Endometrium (tissue), 2 donors: ENCODE data around the gene KCND2.
"Not testable (repeated sequence)": the region's sequence is repeated elsewhere in the genome, so short reads cannot be mapped to it uniquely, and the experiment has no call there.

Experiments used
- FAIRE-seq: peaks from 2 replicates; lab custom pipeline; 2012; peaks lifted over from hg19 to GRCh38; lab: Jason Lieb, UNC
- donor health status: control.
- donor health status: control.

Gene KCND2

GRCh38 chr7:120587243-120587642 lies 314.3 kb downstream of the KCND2 start:
- FAIRE-seq, result no peak

DNA sequence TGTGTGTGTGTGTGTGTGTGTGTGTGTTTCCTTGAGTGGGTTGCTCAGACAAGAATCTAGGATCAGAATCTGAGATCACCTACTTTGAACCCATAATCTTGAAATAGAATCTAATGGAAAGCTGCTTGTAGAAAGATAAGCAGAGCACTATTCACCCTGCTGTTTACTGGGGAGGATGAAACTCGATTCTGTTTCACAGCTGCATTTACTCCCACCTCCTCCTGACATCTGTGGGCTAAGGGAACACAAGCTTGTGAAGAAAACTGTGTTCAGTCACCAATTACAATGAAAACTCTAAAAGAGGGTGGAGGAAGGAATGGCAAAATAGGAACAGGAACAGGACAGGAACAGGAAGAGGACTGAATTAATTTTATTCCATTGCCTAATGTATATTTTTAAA lies 315.4 kb downstream of the KCND2 start:
- no peak for FAIRE-seq

GRCh38 chr7:120588862-120589261 lies 315.9 kb downstream of the KCND2 start:
- no peak for FAIRE-seq

DNA sequence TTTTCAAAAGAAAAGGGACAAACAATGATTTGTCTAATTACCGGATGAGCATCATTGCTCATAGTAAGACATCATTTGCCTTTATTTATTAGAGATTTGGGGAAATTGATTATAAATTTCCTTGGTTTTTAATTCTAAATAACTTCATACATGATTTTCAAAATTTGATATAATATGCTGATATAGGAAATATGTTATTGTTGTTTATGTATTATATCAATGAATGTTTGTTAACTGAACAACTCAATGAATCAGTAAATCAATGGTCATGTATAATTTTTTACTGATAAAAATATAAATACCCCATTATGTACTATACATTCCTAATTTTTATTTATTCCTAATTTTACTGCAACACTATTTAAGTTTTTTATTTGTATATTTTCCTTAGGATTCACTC lies 327.6 kb downstream of the KCND2 start:
- no peak for FAIRE-seq

DNA sequence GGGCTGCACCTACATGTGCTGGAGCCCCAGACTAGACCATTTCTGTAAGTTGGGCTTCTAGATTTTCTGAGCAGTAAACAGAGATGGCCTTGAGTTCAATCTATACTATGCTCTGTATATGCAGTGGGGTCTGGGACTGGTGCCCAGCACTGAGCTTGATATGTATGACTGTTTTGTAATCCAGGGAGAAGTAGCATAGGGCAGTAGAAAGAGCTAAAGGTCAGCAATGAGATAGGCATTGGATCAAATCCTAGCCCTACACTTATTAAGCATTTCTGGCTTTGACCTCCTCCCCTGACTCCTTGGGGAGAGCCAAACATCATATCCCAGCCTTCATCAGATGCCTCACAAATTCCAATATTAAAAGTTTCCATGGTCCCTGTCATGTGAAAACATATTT lies 330.4 kb downstream of the KCND2 start:
- no peak for FAIRE-seq

DNA sequence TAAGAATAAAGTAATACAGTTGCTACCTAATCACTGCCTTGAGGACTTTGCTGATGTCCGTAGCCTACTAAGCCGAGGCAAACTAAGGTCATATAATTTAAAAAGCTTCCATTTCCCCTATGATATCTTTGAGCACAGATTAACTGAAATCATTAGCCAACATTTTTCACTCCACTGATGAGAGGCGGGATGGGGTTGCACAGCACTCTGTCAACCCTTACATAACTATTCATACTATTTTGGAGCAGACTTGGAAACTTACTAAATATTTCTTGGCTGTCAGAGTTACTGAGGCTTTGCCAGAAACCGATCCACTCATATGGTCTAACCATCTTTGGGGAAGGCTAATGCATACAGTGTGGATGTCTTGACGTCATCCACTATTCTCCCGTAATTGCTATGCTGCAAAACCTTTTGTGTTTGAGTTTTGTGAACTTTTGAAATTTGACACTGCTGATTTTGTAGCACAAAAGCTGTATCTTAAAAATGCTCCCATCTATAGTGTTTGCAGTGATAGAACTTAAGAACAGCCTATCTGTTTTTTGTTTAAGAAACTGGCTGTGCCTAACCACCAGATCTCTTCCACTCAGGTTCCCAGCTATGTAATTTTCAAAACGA lies 336.3 kb downstream of the KCND2 start:
- no peak for FAIRE-seq

GRCh38 chr7:120611975-120612374 lies 339.0 kb downstream of the KCND2 start:
- no peak for FAIRE-seq

GRCh38 chr7:120615703-120616102 lies 342.7 kb downstream of the KCND2 start:
- FAIRE-seq, result no peak

GRCh38 chr7:120617275-120617674 lies 344.3 kb downstream of the KCND2 start:
- no peak for FAIRE-seq

DNA sequence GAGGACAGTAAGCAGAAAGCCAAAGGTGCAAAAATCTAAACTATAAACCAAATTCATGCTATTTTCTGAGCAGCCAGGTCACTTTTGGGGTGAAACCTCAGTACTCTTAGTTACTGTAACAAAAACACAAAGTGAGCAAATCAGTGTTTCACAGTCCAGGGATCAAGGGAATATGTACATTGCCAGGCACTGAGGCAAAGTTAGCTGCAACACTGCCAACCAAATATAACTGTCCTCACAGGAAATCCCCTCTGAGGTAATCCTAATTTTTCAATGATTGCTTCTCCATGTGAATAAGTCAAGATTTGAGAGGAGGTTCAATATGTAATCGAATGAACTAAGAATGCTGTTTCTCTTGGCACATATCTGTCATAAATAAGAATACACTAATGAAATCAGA lies 355.3 kb downstream of the KCND2 start:
- FAIRE-seq, result no peak

GRCh38 chr7:120639884-120640283 lies 366.9 kb downstream of the KCND2 start:
- no peak for FAIRE-seq

- no peak for FAIRE-seq
Measured at GRCh38 chr7:120645966-120646365, 373.0 kb downstream of the KCND2 start.

- no peak for FAIRE-seq
Measured at GRCh38 chr7:120654241-120654640, 381.3 kb downstream of the KCND2 start.

- no peak for FAIRE-seq
Measured at GRCh38 chr7:120658516-120658915, 385.5 kb downstream of the KCND2 start.

GRCh38 chr7:120662291-120662690 lies 389.3 kb downstream of the KCND2 start:
- FAIRE-seq, result no peak

DNA sequence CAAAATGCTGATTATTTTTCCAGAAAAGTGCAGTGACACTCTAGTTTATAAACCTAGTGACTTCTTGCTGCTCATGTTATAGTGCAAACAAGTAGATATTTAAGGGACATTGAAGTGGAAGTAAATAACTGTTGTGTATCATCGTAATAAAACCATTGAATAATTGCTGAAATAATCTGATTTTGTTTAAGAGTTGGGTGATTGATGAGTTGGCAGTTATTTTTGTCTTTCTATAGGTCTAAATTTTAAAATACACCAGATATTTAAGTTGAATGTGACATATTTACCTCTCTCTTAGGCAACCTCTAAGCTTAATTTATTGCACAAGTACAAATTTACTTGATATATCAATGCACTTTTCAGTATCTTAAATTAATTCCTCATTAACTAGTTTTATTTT lies 392.1 kb downstream of the KCND2 start:
- no peak for FAIRE-seq

GRCh38 chr7:120675076-120675475 lies 402.1 kb downstream of the KCND2 start:
- FAIRE-seq, result no peak

GRCh38 chr7:120677535-120677934 lies 404.6 kb downstream of the KCND2 start:
- no peak for FAIRE-seq

- FAIRE-seq, result no peak
Measured at GRCh38 chr7:120680985-120681384, 408.0 kb downstream of the KCND2 start.

DNA sequence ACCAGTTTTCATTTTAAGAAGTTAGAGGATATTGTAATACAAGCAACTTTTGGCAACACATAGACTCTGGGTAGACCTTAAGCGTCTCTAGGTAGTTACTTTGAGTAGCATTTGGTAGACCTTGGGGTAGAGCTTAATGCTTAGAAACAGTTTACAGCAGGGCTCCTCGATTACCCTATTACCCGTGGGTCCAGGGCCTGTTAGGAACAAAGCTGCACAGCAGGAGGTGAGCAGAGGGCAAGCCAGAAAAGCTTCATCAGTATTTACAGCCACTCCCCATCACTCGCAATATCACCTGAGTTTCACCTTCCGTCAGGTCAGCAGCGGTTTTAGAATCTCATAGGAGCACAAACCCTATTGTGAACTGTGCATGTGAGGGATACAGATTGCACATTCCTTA lies 411.5 kb downstream of the KCND2 start:
- FAIRE-seq, result no peak

GRCh38 chr7:120691915-120692314 lies 418.9 kb downstream of the KCND2 start:
- FAIRE-seq, result no peak

DNA sequence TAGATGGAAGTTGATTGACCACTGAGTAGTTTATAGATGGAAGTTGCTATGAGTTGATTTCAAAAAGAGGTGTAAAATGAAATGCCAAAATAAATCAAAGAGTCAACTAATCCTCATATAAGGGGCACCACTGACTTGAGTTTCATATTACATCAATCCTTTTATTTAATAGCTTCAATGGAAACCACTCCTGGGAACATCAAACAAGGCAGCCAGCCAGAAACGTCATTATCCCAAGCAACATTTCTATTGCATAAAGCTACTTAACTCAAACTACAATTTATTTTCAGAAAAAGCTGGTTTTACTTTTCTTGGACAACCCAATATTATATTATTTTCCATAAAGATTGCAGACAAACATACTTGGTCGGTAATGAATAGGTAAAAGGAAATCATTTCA lies 422.9 kb downstream of the KCND2 start:
- no peak for FAIRE-seq

- no peak for FAIRE-seq
Measured at GRCh38 chr7:120700796-120701195, 427.8 kb downstream of the KCND2 start.

DNA sequence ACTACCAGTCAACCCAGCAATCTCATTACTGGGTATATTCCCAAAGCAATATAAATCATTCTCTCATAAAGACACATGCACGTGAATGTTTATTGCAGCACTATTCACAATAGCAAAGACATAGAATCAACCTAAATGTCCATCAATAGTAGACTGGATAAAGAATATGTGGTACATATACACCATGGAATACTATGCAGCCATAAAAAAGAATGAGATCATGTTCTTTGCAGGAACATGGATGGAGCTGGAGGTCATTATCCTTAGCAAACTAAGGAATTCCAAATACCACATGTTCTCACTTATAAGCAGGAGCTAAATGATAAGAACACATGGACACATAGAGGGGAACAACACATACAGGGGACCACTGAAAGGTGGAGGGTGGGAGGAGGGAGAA lies 429.4 kb downstream of the KCND2 start:
- FAIRE-seq, result not testable (repeated sequence)
